ENCODE measurements around the gene ZNF423. TPM values are rescaled to one million over a fixed set of nuclear protein-coding genes. Genes with fewer than 3 reads are reported as not detected.

The ZNF423 gene
- total and polyA plus RNA-seq, 2 of the 13 experiments (the other 11 are each of a cell fraction or from before 2014, with no cell fraction given): 0.07 to 0.31 TPM

GRCh38 chr16:49884033-49885015 is 28.4 kb upstream of the ZNF423 start (continued):
- TF ChIP-seq ZBTB34 (CRISPR knock-in tag; IDR thresholded peaks at IDR 0.05): peak; percentile 42; the same call in 1 of the 2 replicates
- TF ChIP-seq RXRB (CRISPR knock-in tag; IDR thresholded peaks at IDR 0.05; ENCODE audit: borderline replicate concordance): peak; percentile 46; the same call in 1 of the 2 replicates
- TF ChIP-seq TP53 (CRISPR knock-in tag; conservative IDR thresholded peaks at IDR 0.05): no peak
- no peak for TF ChIP-seq MTA3 (CRISPR knock-in tag; IDR thresholded peaks at IDR 0.05)
- TF ChIP-seq ZKSCAN1 (IDR thresholded peaks at IDR 0.05; ENCODE audit: low read length): no peak
- peak; percentile 55; the same call in 1 of the 2 replicates for TF ChIP-seq ZNF788 (CRISPR knock-in tag; IDR thresholded peaks at IDR 0.05; ENCODE audit: borderline replicate concordance)
- no peak for TF ChIP-seq AGO2 (optimal IDR thresholded peaks at IDR 0.05; ENCODE audit: low read depth, low read length)
- no peak for TF ChIP-seq ZBTB38 (CRISPR knock-in tag; IDR thresholded peaks at IDR 0.05)
- no peak for TF ChIP-seq ZNF557 (CRISPR knock-in tag; IDR thresholded peaks at IDR 0.05)
- no peak for TF ChIP-seq REPIN1 (CRISPR knock-in tag; IDR thresholded peaks at IDR 0.05; ENCODE audit: borderline replicate concordance, low read depth)
- TF ChIP-seq ZBTB42 (CRISPR knock-in tag; IDR thresholded peaks at IDR 0.05): no peak
- 0 out of 2 replicates have a peak, but pooled peaks have one; percentile 33 for TF ChIP-seq ZBTB7B (CRISPR knock-in tag; IDR thresholded peaks at IDR 0.05)
- TF ChIP-seq ZNF546 (CRISPR knock-in tag; conservative IDR thresholded peaks at IDR 0.05): no peak
- no peak for TF ChIP-seq ZFP90 (CRISPR knock-in tag; IDR thresholded peaks at IDR 0.05; ENCODE audit: borderline replicate concordance)
- no peak for TF ChIP-seq TBL1XR1 (IDR thresholded peaks at IDR 0.05; ENCODE audit: borderline replicate concordance, low read length, partially characterized antibody)
- no peak for TF ChIP-seq SNAPC5 (CRISPR knock-in tag; IDR thresholded peaks at IDR 0.05; ENCODE audit: borderline replicate concordance)
- peak; percentile 27; the same call in 1 of the 2 replicates for TF ChIP-seq NR2F2 (IDR thresholded peaks at IDR 0.05; ENCODE audit: borderline replicate concordance, low read depth)
- no peak for TF ChIP-seq ZMAT5 (CRISPR knock-in tag; IDR thresholded peaks at IDR 0.05; ENCODE audit: borderline replicate concordance, low read depth)
- TF ChIP-seq TEF (CRISPR knock-in tag; IDR thresholded peaks at IDR 0.05): 0 out of 2 replicates have a peak, but pooled peaks have one; percentile 52
- no peak for TF ChIP-seq MED8 (CRISPR knock-in tag; IDR thresholded peaks at IDR 0.05; ENCODE audit: insufficient replicate concordance)
- TF ChIP-seq EED (CRISPR knock-in tag; IDR thresholded peaks at IDR 0.05): no peak
- TF ChIP-seq HOMEZ (CRISPR knock-in tag; IDR thresholded peaks at IDR 0.05; ENCODE audit: low read depth): 0 out of 2 replicates have a peak, but pooled peaks have one; percentile 48
- TF ChIP-seq ZMYM3 (CRISPR knock-in tag; IDR thresholded peaks at IDR 0.05): no peak
- no peak for TF ChIP-seq PCBP1 (IDR thresholded peaks at IDR 0.05; ENCODE audit: borderline replicate concordance, low read depth, low read length)
- no peak for TF ChIP-seq SATB2 (CRISPR knock-in tag; IDR thresholded peaks at IDR 0.05)
- TF ChIP-seq YY1 (IDR thresholded peaks at IDR 0.05; ENCODE audit: insufficient read depth, insufficient replicate concordance, low read depth, low read length): no peak

Measured in HepG2 (cell line).